SK-N-SH (cell line): ENCODE measurements around the gene CRTC3. TPM values are rescaled to one million over a fixed set of nuclear protein-coding genes. Genes with fewer than 3 reads are reported as not detected.
A peak's percentile ranks its signal among the peaks of the same experiment; 100 is the strongest.

Source experiments
- CTCF ChIA-PET: fragments of 300-600, 350-600 bp; formaldehyde crosslinking; extraction: SDS; loops from one replicate; lab custom pipeline; 2021; lab: Yijun Ruan, JAX
- POLR2A ChIA-PET: fragments of 350-600 bp; sonication (Branson Sonifier 250); formaldehyde crosslinking; extraction: SDS; loops from one replicate; lab custom pipeline; 2020; ENCODE audit warnings: antibody characterized with exemption, inconsistent platforms; lab: Yijun Ruan, JAX
- DNase-seq: peaks from one replicate; pipeline ENCODE4 v3.0.0; 2012
- H2AFZ ChIP-seq: fragments of 200-600 bp; sonication (generic); 2 replicates; pipeline ENCODE4 v1.8.1; 2016; ENCODE audit warnings: antibody characterized with exemption, mild to moderate bottlenecking, low read depth
- H3F3A ChIP-seq: fragments of 200-600 bp; sonication (generic); replicated peaks from 2 replicates; pipeline ENCODE3; 2016; ENCODE audit warnings: antibody characterized with exemption, mild to moderate bottlenecking; ENCODE audit not compliant: insufficient read depth
- H3K27ac ChIP-seq, 2 experiments: fragments of 200-500 bp in 1 of 2; fragments of 200-600 bp in 1 of 2; sonication (Bioruptor generic) in 1 of 2; sonication (generic), shearing (Covaris generic) in 1 of 2; 2 replicates each; pipeline versions ENCODE4 v1.5.1 to v1.6.1; 2014 to 2016; ENCODE audit warnings: low read depth in 2 of 2, inconsistent platforms in 1 of 2, low read length in 1 of 2, mild to moderate bottlenecking in 1 of 2, mixed read lengths in 1 of 2
- H3K27me3 ChIP-seq: fragments of 200-600 bp; sonication (generic), shearing (Covaris generic); 2 replicates; pipeline ENCODE4 v1.6.1; 2016; ENCODE audit warnings: mixed run types; ENCODE audit not compliant: insufficient read depth
- H3K36me3 ChIP-seq, 2 experiments: fragments of 200-500 bp in 1 of 2; fragments of 200-600 bp in 1 of 2; sonication (Bioruptor generic) in 1 of 2; sonication (generic) in 1 of 2; replicated peaks in 1 of 2; 2 replicates each; pipeline versions ENCODE3 to v1.5.1; 2014 to 2016; ENCODE audit warnings: low read length in 1 of 2, mild to moderate bottlenecking in 1 of 2; ENCODE audit not compliant: insufficient read depth in 2 of 2, control insufficient read depth in 1 of 2
- H3K4me1 ChIP-seq, 2 experiments: fragments of 200-500 bp in 1 of 2; fragments of 200-600 bp in 1 of 2; sonication (Bioruptor generic) in 1 of 2; sonication (generic), shearing (Covaris generic) in 1 of 2; 2 replicates each; pipeline versions ENCODE4 v1.5.1 to v1.6.1; 2014 to 2016; ENCODE audit warnings: low read depth in 1 of 2, low read length in 1 of 2, mixed run types in 1 of 2; ENCODE audit not compliant: insufficient read depth in 2 of 2, control insufficient read depth in 1 of 2
- H3K4me2 ChIP-seq: fragments of 200-600 bp; sonication (generic), shearing (Covaris generic); 2 replicates; pipeline ENCODE4 v1.6.1; 2017; ENCODE audit warnings: mixed run types
- H3K4me3 ChIP-seq, 2 experiments: fragments of 200-500 bp in 1 of 2; fragments of 200-600 bp in 1 of 2; sonication (Bioruptor generic) in 1 of 2; sonication (generic), shearing (Covaris generic) in 1 of 2; 2 replicates each; pipeline versions ENCODE4 v1.5.1 to v1.8.1; 2014 to 2016; ENCODE audit warnings: low read depth in 2 of 2, inconsistent platforms in 1 of 2, low read length in 1 of 2, mild to moderate bottlenecking in 1 of 2, mixed read lengths in 1 of 2, moderate library complexity in 1 of 2
- H3K79me2 ChIP-seq: fragments of 200-600 bp; sonication (generic); 2 replicates; pipeline ENCODE4 v1.8.1; 2017; ENCODE audit warnings: mild to moderate bottlenecking; ENCODE audit not compliant: insufficient read depth
- H3K9ac ChIP-seq: fragments of 200-600 bp; sonication (generic); 2 replicates; pipeline ENCODE4 v1.6.1; 2017; ENCODE audit warnings: mixed run types
- H3K9me2 ChIP-seq: fragments of 200-600 bp; sonication (generic); 2 replicates; pipeline ENCODE4 v1.6.1; 2017; ENCODE audit warnings: mixed run types
- H3K9me3 ChIP-seq: fragments of 200-600 bp; sonication (generic); 2 replicates; pipeline ENCODE4 v1.6.1; 2017; ENCODE audit warnings: mixed run types, mild to moderate bottlenecking, moderate library complexity
- H4K20me1 ChIP-seq: fragments of 200-600 bp; sonication (generic); 2 replicates; pipeline ENCODE4 v1.6.1; 2017; ENCODE audit warnings: mild to moderate bottlenecking, mixed run types; ENCODE audit not compliant: insufficient read depth
- CTCF ChIP-seq: fragments of 200-600 bp; sonication (generic); IDR thresholded peaks from 2 replicates; pipeline ENCODE4 v1.6.1; 2017; ENCODE audit warnings: antibody characterized with exemption, mild to moderate bottlenecking, moderate library complexity
- ELF1 ChIP-seq: IDR thresholded peaks from 2 replicates; pipeline ENCODE4 v1.4.0; 2012
- EP300 ChIP-seq, 2 experiments: IDR thresholded peaks; 2 replicates each; pipeline versions ENCODE4 v1.4.0 to v1.6.1; 2012; ENCODE audit warnings: borderline replicate concordance in 1 of 2, low read depth in 1 of 2, low read length in 1 of 2
- EZH2phosphoT487 ChIP-seq: fragments of 200-600 bp; sonication (generic); IDR thresholded peaks from 2 replicates; pipeline ENCODE4 v1.6.1; 2017; ENCODE audit warnings: low read depth, mixed run types, mild to moderate bottlenecking, antibody characterized with exemption, moderate library complexity, borderline replicate concordance
- GABPA ChIP-seq: IDR thresholded peaks from 2 replicates; pipeline ENCODE4 v1.4.0; 2012; ENCODE audit warnings: low read depth, mild to moderate bottlenecking
- MAX ChIP-seq: IDR thresholded peaks from 2 replicates; pipeline ENCODE4 v1.4.0; 2012; ENCODE audit warnings: low read depth
- MEF2A ChIP-seq: IDR thresholded peaks from 2 replicates; pipeline ENCODE4 v1.4.0; 2012; ENCODE audit warnings: low read depth, borderline replicate concordance
- MXI1 ChIP-seq: IDR thresholded peaks from 2 replicates; pipeline ENCODE4 v1.6.1; 2012; ENCODE audit warnings: mild to moderate bottlenecking, low read depth, low read length, improper control_type of control experiment
- NFIC ChIP-seq: IDR thresholded peaks from 2 replicates; pipeline ENCODE4 v1.4.0; 2012; ENCODE audit warnings: borderline replicate concordance
- NRF1 ChIP-seq: IDR thresholded peaks from 2 replicates; pipeline ENCODE4 v1.6.1; 2012; ENCODE audit warnings: low read depth, mild to moderate bottlenecking, low read length
- PBX3 ChIP-seq: IDR thresholded peaks from 2 replicates; pipeline ENCODE4; 2012
- POLR2AphosphoS5 ChIP-seq: IDR thresholded peaks from 2 replicates; pipeline ENCODE4 v1.6.1; 2012; ENCODE audit warnings: low read depth, low read length
- RAD21 ChIP-seq: IDR thresholded peaks from 2 replicates; pipeline ENCODE4 v1.6.1; 2012; ENCODE audit warnings: mild to moderate bottlenecking, low read length
- RFX5 ChIP-seq: IDR thresholded peaks from 2 replicates; pipeline ENCODE4 v1.6.1; 2012; ENCODE audit warnings: mild to moderate bottlenecking, improper control_type of control experiment, low read length
- SIN3A ChIP-seq: IDR thresholded peaks from 2 replicates; pipeline ENCODE4 v1.6.1; 2012; ENCODE audit warnings: low read depth, mild to moderate bottlenecking, low read length, moderate library complexity, borderline replicate concordance
- SMC3 ChIP-seq: IDR thresholded peaks from 2 replicates; pipeline ENCODE4 v1.6.1; 2012; ENCODE audit warnings: low read depth, low read length, improper control_type of control experiment
- TCF12 ChIP-seq: IDR thresholded peaks from 2 replicates; pipeline ENCODE4 v1.4.0; 2012
- TEAD4 ChIP-seq: IDR thresholded peaks from 2 replicates; pipeline ENCODE4 v1.4.0; 2012; ENCODE audit warnings: mild to moderate bottlenecking, borderline replicate concordance; ENCODE audit not compliant: insufficient read depth
- USF2 ChIP-seq: fragments of 150-350 bp; IDR thresholded peaks from 2 replicates; pipeline ENCODE4 v1.6.1; 2017; ENCODE audit warnings: antibody characterized with exemption, low read length, low read depth, borderline replicate concordance
- ZBTB33 ChIP-seq: IDR thresholded peaks from 2 replicates; pipeline ENCODE4 v1.4.0; 2012; ENCODE audit warnings: low read depth, borderline replicate concordance
- WGBS: methylation state at CpG from one replicate; pipeline ENCODE4 v1.1.6; 2017; ENCODE audit warnings: low lambda C conversion rate; 5-methylcytosine and 5-hydroxymethylcytosine counted together
- polyA plus RNA-seq, 3 experiments: library from polyadenylated mRNA; depleted of rRNA; stranded (reverse); fragments of >200 nt; gene quantifications; 2 replicates each; pipeline ENCODE4 v1.2.3, GENCODE V29; 2012

Gene CRTC3
- polyA plus RNA-seq, 1 of the 3 experiments (the other 2 are of a cell fraction) = 16.7 TPM

- no peak for DNase-seq
- peaks cover 6% of the 10 kb centered on the region for H3F3A ChIP-seq
- H4K20me1 ChIP-seq = no peaks in the 10 kb centered on the region
- peaks cover 0 to 20% of the 10 kb centered on the region in 2 experiments for H3K36me3 ChIP-seq
- H3K9me2 ChIP-seq = no peaks in the 10 kb centered on the region
- peaks cover 0 to 6% of the 10 kb centered on the region in 2 experiments; a peak in 1 of 4 replicates for H3K4me1 ChIP-seq
- no peak overlapping the region for H3K4me3 ChIP-seq
- peaks cover 53% of the 10 kb centered on the region for H3K79me2 ChIP-seq
- no peak overlapping the region for H3K9ac ChIP-seq
- TF ChIP-seq MAX = no peak
- TF ChIP-seq NRF1 = no peak
- no peak for TF ChIP-seq RAD21
- no peak for TF ChIP-seq EZH2phosphoT487
- no peak for TF ChIP-seq CTCF
- TF ChIP-seq TEAD4 = no peak
- no peak for TF ChIP-seq MXI1
- no peak for TF ChIP-seq ELF1
- TF ChIP-seq EP300 (IDR thresholded peaks at IDR 0.05; ENCODE audit: borderline replicate concordance in 1 of 2, low read depth in 1 of 2, low read length in 1 of 2) = no peak
- no peak for TF ChIP-seq TCF12
- TF ChIP-seq SIN3A = no peak
- TF ChIP-seq NFIC = no peak
- no peak overlapping the region for H2AFZ ChIP-seq
- CTCF ChIA-PET = interaction anchor here (1.4 kb wide), 1 partner anchor 10 kb away, joined by 3 read pairs; no protein-coding TSS in a partner anchor
- H3K9me3 ChIP-seq = no peaks in the 10 kb centered on the region
- 62% methylated on average over 5 of the region's 5 CpGs for WGBS
- H3K4me2 ChIP-seq = no peak overlapping the region; the same call in 1 of the 2 replicates
- peak overlapping the region; percentile 8 to 10; a peak in 2 of 4 replicates for H3K27ac ChIP-seq
- POLR2A ChIA-PET = no interaction called here
- no peaks in the 10 kb centered on the region for H3K27me3 ChIP-seq
These were observed 40.9 kb downstream of the CRTC3 start for GRCh38 chr15:90570643-90571042.

GRCh38 chr15:90571063-90571541 is 41.4 kb downstream of the CRTC3 start:
- no peaks in the 10 kb centered on the region for H3K9me3 ChIP-seq
- H3K79me2 ChIP-seq = peaks cover 51% of the 10 kb centered on the region
- peaks cover 0 to 6% of the 10 kb centered on the region in 2 experiments; a peak in 1 of 4 replicates for H3K4me1 ChIP-seq
- no peak for DNase-seq
- WGBS = 66% methylated on average over 4 of the region's 4 CpGs
- H3K4me2 ChIP-seq = no peak overlapping the region; the same call in 1 of the 2 replicates
- H3K9ac ChIP-seq = no peak overlapping the region
- no peaks in the 10 kb centered on the region for H4K20me1 ChIP-seq
- peaks cover 0 to 19% of the 10 kb centered on the region in 2 experiments for H3K36me3 ChIP-seq
- H3K27me3 ChIP-seq = no peaks in the 10 kb centered on the region
- H3K9me2 ChIP-seq = no peaks in the 10 kb centered on the region
- H3K27ac ChIP-seq = peak overlapping the region in 1 of 2 experiments; percentile 8; a peak in 1 of 4 replicates
- H3K4me3 ChIP-seq = no peak overlapping the region
- ChIA-PET CTCF (interaction anchor here (1.3 to 1.6 kb wide), 3 partner anchors 9 to 11 kb away, joined by 3 to 5 read pairs (median 4); no protein-coding TSS in a partner anchor), POLR2A (no interaction called here)
- H3F3A ChIP-seq = peaks cover 6% of the 10 kb centered on the region
- H2AFZ ChIP-seq = no peak overlapping the region
- TF ChIP-seq PBX3 (no peak), RFX5 (no peak), SIN3A (no peak), ZBTB33 (no peak), GABPA (no peak), MEF2A (no peak), RAD21 (no peak), USF2 (no peak), SMC3 (no peak), TCF12 (no peak), MAX (no peak), POLR2AphosphoS5 (no peak)
